Measurements from ENCODE around the gene NAALAD2.
"Not testable (repeated sequence)": the region's sequence is repeated elsewhere in the genome, so short reads cannot be mapped to it uniquely, and the experiment has no call there.

Gene NAALAD2

GRCh38 chr11:90134478-90135003, at the start of gene NAALAD2:
TSS of gene NAALAD2 (plus strand) at chr11:90134663. CDS start at chr11:90134759, 96 bp downstream.
- no peak for DNase-seq

DNA sequence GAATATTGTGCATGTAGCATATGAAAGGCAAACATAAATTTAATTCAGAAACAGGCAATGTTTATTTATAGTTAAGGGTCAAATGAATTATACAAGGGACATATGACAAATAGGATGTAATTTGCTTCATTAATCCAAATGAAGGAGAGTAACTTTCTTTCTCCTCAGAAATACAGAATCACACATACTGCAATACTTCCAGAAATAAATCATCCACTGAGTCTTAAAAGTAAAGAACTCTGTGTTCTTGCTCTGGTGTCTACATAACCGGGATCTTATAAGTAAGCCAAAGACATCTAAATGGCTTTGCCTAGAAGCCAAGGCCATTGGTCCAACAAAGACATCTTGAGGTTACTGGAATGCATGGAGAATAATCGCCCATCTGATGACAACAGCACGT, 48.8 kb upstream of the NAALAD2 start, which contains the start of gene UBTFL1:
UBTFL1 (plus strand) TSS at position 301 of the 400 bp plus-strand sequence; CDS start at position 301, 0 bp downstream.
- not testable (repeated sequence) for DNase-seq

- not testable (repeated sequence) for DNase-seq
These were observed 45.7 kb upstream of the NAALAD2 start for GRCh38 chr11:90088731-90089130.

DNA sequence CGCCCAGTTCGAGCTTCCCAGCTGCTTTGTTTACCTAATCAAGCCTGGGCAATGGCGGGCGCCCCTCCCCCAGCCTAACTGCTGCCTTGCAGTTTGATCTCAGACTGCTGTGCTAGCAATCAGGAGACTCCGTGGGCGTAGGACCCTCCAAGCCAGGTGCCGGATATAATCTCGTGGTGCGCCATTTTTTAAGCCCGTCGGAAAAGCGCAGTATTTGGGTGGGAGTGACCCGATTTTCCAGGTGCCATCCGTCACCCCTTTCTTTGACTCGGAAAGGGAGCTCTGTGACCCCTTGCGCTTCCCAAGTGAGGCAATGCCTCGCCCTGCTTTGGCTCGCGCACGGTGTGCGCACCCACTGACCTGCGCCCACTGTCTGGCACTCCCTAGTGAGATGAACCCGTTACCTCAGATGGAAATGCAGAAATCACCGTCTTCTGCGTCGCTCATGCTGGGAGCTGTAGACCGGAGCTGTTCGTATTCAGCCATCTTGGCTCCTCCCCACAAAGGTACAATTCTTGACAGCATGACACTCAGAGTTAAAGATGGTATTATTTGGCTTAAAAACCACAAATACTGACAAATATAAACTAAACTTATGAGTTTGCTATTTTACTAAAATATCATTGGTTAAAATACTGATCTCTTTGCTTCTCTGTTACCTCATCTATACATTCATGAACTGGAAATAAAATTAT, 39.1 kb upstream of the NAALAD2 start:
- not testable (repeated sequence) for DNase-seq

GRCh38 chr11:90098261-90098660, 36.2 kb upstream of the NAALAD2 start:
- not testable (repeated sequence) for DNase-seq

DNA sequence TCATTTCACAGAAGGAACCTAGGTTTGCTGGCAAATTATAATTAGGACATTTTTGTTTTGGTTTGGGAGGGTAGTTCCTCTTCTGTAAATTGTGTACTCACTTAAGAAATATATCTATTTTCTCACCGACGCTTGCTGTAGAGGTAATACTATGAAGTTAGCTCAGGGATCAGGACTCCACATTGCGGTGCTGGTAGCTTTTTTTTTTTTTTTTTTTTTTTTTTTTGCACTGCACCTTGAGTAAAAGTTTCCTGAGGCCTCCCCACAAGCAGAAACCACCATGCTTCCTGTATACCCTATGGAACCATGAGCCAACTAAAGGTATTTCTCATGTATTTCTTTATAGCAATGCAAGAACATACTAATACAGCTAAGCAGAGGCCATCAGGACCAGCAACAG, 34.0 kb upstream of the NAALAD2 start:
- DNase-seq, result no peak

DNA sequence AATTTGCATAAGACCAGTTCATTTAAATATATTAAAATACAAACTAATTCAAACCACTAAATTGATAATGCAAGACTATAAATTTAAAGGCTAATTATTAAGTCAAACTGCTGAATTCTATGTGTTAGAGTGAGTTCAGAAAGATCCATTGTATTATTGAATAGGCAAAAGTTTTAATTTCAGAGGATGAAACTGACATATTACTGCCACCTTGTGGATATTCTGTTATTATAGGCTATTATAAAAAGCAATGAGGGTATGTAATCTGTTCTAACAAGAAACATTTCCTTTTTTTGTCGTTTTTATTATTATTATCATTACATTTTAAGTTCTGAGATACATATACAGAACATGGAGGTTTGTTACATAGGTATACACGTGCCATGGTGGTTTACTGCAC, 20.9 kb upstream of the NAALAD2 start:
- DNase-seq, result no peak

DNA sequence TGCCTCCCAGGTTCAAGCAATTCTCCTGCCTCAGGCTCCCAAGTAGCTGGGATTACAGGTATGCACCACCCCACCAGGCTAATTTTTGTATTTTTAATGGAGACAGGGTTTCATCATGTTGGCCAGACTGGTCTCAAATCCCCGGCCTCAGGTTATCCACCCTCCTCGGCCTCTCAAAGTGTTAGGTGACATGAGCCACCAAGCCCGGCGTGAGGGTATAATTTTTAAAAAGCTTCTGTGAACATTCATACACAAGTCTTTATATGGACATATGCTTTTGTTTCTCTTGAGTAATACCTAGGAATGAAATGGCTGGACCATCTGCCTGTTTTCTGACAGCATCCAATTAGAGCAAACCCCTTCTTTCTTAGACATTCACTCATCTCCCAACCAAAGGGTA, 14.3 kb upstream of the NAALAD2 start:
- no peak for DNase-seq

DNA sequence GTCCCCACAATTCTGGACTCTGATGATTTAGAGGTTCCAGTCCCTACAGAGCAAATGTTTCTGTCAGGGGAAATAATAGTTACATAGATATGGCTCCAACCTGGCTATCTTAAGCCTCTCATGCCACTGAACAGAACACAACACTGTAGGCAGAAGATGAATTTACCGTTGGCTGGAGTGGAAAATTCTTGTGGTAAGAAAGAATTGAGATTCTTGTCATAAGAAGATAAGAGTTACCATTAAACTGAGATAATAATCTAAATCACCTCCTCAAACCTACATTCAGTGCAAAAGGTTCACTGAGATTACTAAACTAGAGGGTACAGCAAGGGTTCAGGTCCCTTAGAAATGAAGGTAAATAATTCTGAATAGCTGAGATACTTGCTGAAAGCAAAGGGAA, 10.1 kb upstream of the NAALAD2 start:
- DNase-seq, result no peak

DNA sequence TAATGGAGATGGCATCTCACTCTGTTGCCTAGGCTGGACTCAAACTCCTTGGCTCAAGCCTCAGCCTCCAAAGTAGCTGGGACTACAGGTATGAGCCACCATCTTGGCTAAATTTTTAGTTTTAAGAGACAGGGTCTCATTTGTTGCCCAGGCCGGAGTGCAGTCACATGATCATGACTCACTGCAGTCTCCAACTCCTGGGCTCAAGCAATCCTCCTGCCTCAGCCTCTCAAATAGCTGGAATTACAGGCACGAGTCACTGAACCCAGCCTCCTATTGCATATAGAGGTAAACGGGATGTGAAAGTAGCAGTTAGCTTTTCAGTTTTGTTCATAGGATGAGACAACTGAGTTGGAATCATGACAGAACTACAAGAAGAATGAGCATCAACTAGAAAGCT, 9.5 kb upstream of the NAALAD2 start:
- no peak for DNase-seq

GRCh38 chr11:90133560-90134477, 644 bp upstream of the NAALAD2 start:
- DNase-seq, result no peak

DNA sequence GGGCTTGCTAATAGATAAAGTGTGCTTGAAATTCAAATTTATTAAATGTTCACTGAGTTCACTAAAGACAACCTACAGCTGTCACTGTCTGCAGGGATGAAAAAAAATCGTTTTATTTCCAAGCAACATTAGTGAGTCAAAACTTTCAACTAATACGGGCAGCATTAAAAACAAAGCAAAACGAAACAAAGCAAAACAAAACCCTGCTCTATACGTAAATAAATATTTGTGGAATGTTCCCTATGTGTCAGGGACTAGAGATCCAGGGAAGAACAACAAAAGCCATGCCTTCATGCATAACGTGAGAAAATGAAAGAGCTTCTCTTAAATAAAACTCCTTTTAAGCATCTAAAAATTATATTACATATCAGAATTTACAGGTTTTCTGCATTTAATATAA, 553 bp downstream of the NAALAD2 start:
- DNase-seq, result no peak

GRCh38 chr11:90148900-90149299, 14.4 kb downstream of the NAALAD2 start:
- no peak for DNase-seq

DNA sequence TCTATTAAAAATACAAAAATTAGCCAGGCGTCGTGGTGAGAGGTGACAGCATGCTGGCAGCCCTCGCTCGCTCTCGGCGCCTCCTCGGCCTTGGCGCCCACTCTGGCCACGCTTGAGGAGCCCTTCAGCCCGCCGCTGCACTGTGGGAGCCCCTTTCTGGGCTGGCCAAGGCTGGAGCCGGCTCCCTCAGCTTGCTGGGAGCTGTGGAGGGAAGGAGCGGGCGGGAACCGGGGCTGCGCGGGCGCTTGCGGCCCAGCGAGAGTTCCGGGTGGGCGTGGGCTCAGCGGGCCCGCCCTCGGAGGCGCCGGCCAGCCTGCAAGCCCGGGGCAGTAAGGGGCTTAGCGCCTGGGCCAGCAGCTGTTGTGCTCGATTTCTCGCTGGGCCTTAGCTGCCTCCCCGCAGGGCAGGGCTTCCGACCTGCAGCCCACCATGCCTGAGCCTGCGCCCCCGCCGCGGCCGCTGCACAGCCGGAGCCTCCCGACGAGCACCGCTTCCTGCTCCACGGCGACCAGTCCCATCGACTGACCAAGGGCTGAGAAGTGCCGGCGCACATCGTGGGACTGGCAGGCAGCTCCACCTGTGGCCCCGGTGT, 32.6 kb downstream of the NAALAD2 start:
- not testable (repeated sequence) for DNase-seq

DNA sequence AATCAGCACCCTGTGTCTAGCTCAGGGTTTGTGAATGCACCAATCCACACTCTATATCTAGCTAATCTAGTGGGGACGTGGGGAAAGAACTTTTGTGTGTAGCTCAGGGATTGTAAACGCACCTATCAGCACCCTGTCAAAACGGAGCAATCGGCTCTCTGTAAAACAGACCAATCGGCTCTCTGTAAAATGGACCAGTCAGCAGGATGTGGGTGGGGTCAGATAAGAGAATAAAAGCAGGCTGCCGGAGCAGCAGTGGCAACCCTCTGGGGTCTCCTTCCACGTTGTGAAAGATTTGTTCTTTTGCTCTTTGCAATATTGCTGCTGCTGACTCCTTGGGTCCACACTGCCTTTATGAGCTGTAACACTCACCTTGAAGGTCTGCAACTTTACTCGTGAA, 33.2 kb downstream of the NAALAD2 start:
- DNase-seq, result not testable (repeated sequence)

DNA sequence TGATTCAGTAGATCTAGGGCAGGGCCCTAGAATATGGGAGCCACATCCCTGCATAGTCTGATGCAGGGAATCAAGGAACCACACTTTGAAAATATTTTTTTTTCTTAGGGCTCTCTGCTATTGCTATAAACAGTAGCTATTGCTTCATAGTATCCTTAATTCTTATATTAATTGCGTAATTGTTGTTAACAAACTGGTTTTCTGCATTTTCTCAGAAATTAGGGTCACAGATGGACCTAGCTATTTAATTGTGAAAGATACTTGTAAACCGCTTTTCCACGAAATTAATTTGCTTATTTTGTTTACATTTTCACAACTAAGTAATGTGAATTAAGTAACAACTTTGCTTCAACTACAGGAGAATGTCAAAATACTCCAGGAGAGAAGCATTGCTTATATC, 34.1 kb downstream of the NAALAD2 start:
- DNase-seq, result no peak

- DNase-seq, result no peak
These were observed 36.9 kb downstream of the NAALAD2 start for GRCh38 chr11:90171359-90171758.

DNA sequence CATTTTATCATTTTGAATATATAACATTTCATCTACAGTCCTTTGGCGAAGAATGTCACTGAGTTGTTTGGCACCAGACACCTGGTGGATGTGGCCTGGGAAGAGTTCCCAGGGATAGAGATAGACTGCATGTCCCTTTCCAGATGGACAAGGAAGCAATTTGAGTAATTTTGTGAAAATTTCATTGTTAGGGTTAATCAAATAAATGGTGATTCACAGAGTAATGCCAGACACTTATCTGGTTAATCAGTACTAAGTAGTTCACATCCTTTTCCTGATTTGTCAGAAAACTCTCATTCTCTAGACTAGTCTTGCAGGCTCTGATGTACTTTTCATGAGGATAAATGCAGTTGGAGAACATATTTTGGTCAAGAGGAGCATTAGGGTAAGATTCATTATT, 41.6 kb downstream of the NAALAD2 start:
- DNase-seq, result no peak

DNA sequence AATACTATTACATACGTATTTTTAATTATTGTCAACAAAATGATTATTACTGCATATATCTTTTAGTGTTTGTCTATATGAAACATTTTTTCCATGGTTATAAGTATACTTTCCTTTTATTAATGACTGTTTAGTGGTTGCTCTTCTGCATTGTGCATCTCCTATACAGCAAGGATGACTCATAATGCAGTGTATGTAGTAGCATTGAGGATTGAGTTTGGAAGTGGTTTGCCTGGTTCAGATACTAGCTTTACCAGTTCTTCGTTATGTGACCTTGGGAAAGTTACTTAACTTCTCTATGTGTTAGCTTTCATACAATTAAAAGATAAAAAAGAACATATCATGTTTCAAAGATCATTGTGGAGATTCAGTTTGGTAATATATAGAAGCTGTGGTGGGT, 44.3 kb downstream of the NAALAD2 start:
- DNase-seq, result no peak

DNA sequence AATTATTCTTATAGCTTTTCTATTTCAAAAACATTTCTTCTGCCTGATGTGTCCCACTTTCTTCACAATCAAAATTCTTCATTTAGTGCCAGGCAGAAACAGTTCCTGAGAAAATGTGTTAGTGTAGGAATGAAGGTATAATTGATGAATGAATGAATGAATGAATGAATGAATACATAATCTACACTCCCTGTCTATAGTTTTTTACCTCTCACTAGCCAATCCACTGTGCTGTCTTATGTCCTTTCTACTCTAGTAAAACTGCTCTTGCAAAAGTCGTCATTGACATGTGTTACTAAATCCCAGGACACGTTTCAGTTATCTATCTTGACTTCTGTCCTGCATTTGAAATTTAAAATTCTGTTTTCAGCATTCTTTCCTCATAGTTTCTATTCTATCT, 45.5 kb downstream of the NAALAD2 start:
- DNase-seq, result no peak

DNA sequence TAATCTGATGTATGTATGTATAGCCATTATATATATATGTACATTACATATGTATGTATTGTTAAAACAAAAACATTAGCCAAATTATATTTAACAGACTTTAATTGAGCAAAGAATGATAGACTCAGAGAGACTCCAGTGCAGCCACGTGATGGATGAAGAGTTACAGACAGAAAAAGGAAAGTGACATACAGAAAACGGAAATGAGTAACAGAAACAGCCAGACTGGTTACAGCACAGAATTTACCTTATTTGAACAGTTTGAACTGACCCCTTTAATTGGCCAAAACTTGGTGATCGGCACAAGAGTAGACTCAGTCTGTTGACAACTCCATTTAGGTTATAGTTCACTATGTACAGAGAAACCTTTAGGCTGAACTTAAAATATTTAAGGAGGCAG, 53.4 kb downstream of the NAALAD2 start:
- no peak for DNase-seq

GRCh38 chr11:90189011-90189410, 54.5 kb downstream of the NAALAD2 start:
- no peak for DNase-seq

- no peak for DNase-seq
These were observed 58.6 kb downstream of the NAALAD2 start for GRCh38 chr11:90192869-90193582.

All from stimulated activated naive CD4-positive, alpha-beta T cell treated with Interleukin-2 at 50 U/mL for 16 hours (primary cell).